ENCODE data around the gene UVSSA. TPM values are rescaled to one million over a fixed set of nuclear protein-coding genes. Genes with fewer than 3 reads are reported as not detected.

UVSSA gene
- total and polyA plus RNA-seq, 2 donors (not counting 1 experiment from before 2014, with no cell fraction given), result 34.6 to 40.5 TPM

DNA sequence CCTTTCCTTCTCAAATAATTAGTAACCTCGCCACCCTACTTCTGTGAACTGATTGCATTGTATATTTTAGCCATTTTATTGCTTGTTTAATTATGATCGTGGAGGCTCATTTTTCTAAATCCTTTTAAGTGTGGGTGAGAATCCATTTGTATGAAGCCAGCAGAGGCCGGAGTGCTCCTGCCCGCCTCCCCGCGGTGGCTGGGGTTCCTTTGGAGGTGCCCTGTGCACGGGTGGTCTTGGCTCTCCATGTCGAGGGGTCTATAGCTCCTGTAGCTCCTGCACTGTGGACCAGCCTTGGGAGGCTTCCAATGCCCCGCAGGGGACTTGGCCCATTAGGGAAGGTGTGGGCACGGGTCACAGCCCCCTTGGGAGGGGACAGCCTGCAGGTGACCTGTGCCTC is 15.0 kb downstream of the UVSSA start:
- Histone ChIP-seq H3K4me1 (ENCODE audit: control insufficient read depth in 2 of 2, insufficient read depth in 2 of 2, low read length in 2 of 2) (no peaks in the 10 kb centered on the region), H3K36me3 (replicated peaks in 1 of 2; ENCODE audit: control extremely low read depth in 1 of 2, control insufficient read depth in 1 of 2, extremely low read depth in 1 of 2, insufficient read depth in 2 of 2, low read length in 1 of 2) (peaks cover 0 to 17% of the 10 kb centered on the region in 2 experiments), H2AFZ (ENCODE audit: insufficient read depth, low read depth, low read length, poor library complexity, severe bottlenecking) (no peak overlapping the region), H3K27me3 (replicated peaks in 1 of 4; ENCODE audit: control extremely low read depth in 1 of 4, control insufficient read depth in 3 of 4, insufficient read depth in 4 of 4, low read length in 3 of 4) (no peaks in the 10 kb centered on the region), H3K79me2 (ENCODE audit: control insufficient read depth, insufficient read depth, low read length) (no peaks in the 10 kb centered on the region), H4K20me1 (ENCODE audit: control insufficient read depth, insufficient read depth, low read length, poor library complexity, severe bottlenecking) (no peaks in the 10 kb centered on the region), H3K27ac (ENCODE audit: low read length in 2 of 2) (no peak overlapping the region), H3K9ac (ENCODE audit: low read length) (no peak overlapping the region), H3K4me3 (ENCODE audit: control extremely low read depth in 1 of 5, extremely low read depth in 1 of 5, insufficient read depth in 1 of 5, low read depth in 2 of 5, low read length in 4 of 5) (no peak overlapping the region), H3K9me3 (ENCODE audit: control extremely low read depth in 1 of 3, control insufficient read depth in 2 of 3, insufficient read depth in 1 of 3, low read length in 2 of 3) (no peaks in the 10 kb centered on the region), H3K4me2 (replicated peaks; ENCODE audit: low read depth, low read length, poor library complexity, severe bottlenecking) (no peak overlapping the region)
- WGBS (ENCODE audit: insufficient coverage), result 97% methylated on average over 8 of the region's 10 CpGs
- ChIA-PET POLR2A (no interaction called here), CTCF (no interaction called here)
- H3K4me3 Mint-ChIP-seq, result no peak overlapping the region
- intact Hi-C loops (cut with micrococcal nuclease), result no loop called here
- ATAC-seq (ENCODE audit: low read depth), result no peak
- no peak overlapping the region for H3K27ac Mint-ChIP-seq
- no peaks in the 10 kb centered on the region for H3K4me1 Mint-ChIP-seq
- TF ChIP-seq, protein P1, sequence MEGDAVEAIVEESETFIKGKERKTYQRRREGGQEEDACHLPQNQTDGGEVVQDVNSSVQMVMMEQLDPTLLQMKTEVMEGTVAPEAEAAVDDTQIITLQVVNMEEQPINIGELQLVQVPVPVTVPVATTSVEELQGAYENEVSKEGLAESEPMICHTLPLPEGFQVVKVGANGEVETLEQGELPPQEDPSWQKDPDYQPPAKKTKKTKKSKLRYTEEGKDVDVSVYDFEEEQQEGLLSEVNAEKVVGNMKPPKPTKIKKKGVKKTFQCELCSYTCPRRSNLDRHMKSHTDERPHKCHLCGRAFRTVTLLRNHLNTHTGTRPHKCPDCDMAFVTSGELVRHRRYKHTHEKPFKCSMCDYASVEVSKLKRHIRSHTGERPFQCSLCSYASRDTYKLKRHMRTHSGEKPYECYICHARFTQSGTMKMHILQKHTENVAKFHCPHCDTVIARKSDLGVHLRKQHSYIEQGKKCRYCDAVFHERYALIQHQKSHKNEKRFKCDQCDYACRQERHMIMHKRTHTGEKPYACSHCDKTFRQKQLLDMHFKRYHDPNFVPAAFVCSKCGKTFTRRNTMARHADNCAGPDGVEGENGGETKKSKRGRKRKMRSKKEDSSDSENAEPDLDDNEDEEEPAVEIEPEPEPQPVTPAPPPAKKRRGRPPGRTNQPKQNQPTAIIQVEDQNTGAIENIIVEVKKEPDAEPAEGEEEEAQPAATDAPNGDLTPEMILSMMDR (IDR thresholded peaks at IDR 0.05), result no peak
- no peak for TF ChIP-seq EZH2 (IDR thresholded peaks at IDR 0.05; ENCODE audit: borderline replicate concordance, insufficient read depth, low read depth, low read length, poor library complexity, severe bottlenecking)
- DNase-seq, result no peak
- no peaks in the 10 kb centered on the region for H3K9me3 Mint-ChIP-seq (ENCODE audit: insufficient read depth)
- H3K27me3 Mint-ChIP-seq, result no peaks in the 10 kb centered on the region

- CTCF ChIA-PET, result no interaction called here
- TF ChIP-seq EZH2 (IDR thresholded peaks at IDR 0.05; ENCODE audit: borderline replicate concordance, insufficient read depth, low read depth, low read length, poor library complexity, severe bottlenecking), result no peak
- TF ChIP-seq, protein P1 (IDR thresholded peaks at IDR 0.05), result no peak
- ATAC-seq (ENCODE audit: low read depth) (no peak), DNase-seq (no peak)
- Histone ChIP-seq H3K27ac (ENCODE audit: low read length in 2 of 2) (no peak overlapping the region), H3K9ac (ENCODE audit: low read length) (no peak overlapping the region), H3K27me3 (replicated peaks in 1 of 4; ENCODE audit: control extremely low read depth in 1 of 4, control insufficient read depth in 3 of 4, insufficient read depth in 4 of 4, low read length in 3 of 4) (no peaks in the 10 kb centered on the region), H3K79me2 (ENCODE audit: control insufficient read depth, insufficient read depth, low read length) (no peaks in the 10 kb centered on the region), H2AFZ (ENCODE audit: insufficient read depth, low read depth, low read length, poor library complexity, severe bottlenecking) (no peak overlapping the region), H3K4me3 (ENCODE audit: control extremely low read depth in 1 of 5, extremely low read depth in 1 of 5, insufficient read depth in 1 of 5, low read depth in 2 of 5, low read length in 4 of 5) (no peak overlapping the region), H3K9me3 (ENCODE audit: control extremely low read depth in 1 of 3, control insufficient read depth in 2 of 3, insufficient read depth in 1 of 3, low read length in 2 of 3) (no peaks in the 10 kb centered on the region), H3K4me2 (replicated peaks; ENCODE audit: low read depth, low read length, poor library complexity, severe bottlenecking) (no peak overlapping the region), H4K20me1 (ENCODE audit: control insufficient read depth, insufficient read depth, low read length, poor library complexity, severe bottlenecking) (no peaks in the 10 kb centered on the region), H3K36me3 (replicated peaks in 1 of 2; ENCODE audit: control extremely low read depth in 1 of 2, control insufficient read depth in 1 of 2, extremely low read depth in 1 of 2, insufficient read depth in 2 of 2, low read length in 1 of 2) (peaks cover 0 to 17% of the 10 kb centered on the region in 2 experiments), H3K4me1 (ENCODE audit: control insufficient read depth in 2 of 2, insufficient read depth in 2 of 2, low read length in 2 of 2) (no peaks in the 10 kb centered on the region)
- POLR2A ChIA-PET, result no interaction called here
- intact Hi-C loops (cut with micrococcal nuclease), result no loop called here
- H3K27ac Mint-ChIP-seq, result no peak overlapping the region
- no peaks in the 10 kb centered on the region for H3K27me3 Mint-ChIP-seq
- H3K4me1 Mint-ChIP-seq, result no peaks in the 10 kb centered on the region
- WGBS (ENCODE audit: insufficient coverage), result 94% methylated on average over 17 of the region's 17 CpGs
- no peaks in the 10 kb centered on the region for H3K9me3 Mint-ChIP-seq (ENCODE audit: insufficient read depth)
- no peak overlapping the region for H3K4me3 Mint-ChIP-seq
Measured at GRCh38 chr4:1362521-1362920, 15.5 kb downstream of the UVSSA start.

Data from B cell (primary cell).